Measurements from ENCODE around the gene COL11A1. TPM values are rescaled to one million over a fixed set of nuclear protein-coding genes. Genes with fewer than 3 reads are reported as not detected.
"Not testable (repeated sequence)": the region's sequence is repeated elsewhere in the genome, so short reads cannot be mapped to it uniquely, and the experiment has no call there.

The COL11A1 gene
- total and polyA plus RNA-seq, 5 donors from 2014 or later = not detected

- Mint-ChIP-seq H3K27ac (no peak overlapping the region), H3K27me3 (no peaks in the 10 kb centered on the region), H3K4me1 (no peaks in the 10 kb centered on the region), H3K9me3 (peaks cover 0 to 2% (median 0%) of the 10 kb centered on the region in 7 donors), H3K36me3 (no peaks in the 10 kb centered on the region), H3K4me3 (no peak overlapping the region)
- H3K36me3 ChIP-seq (ENCODE audit: control insufficient read depth, insufficient read depth, low read length) = no peaks in the 10 kb centered on the region
- no peaks in the 10 kb centered on the region for H3K27me3 ChIP-seq (ENCODE audit: control insufficient read depth, insufficient read depth, low read length)
- no peaks in the 10 kb centered on the region for H3K4me1 ChIP-seq (ENCODE audit: control insufficient read depth, insufficient read depth, low read length, poor library complexity, severe bottlenecking)
- no peak overlapping the region for H3K27ac ChIP-seq (ENCODE audit: insufficient read depth, low read length, poor library complexity, severe bottlenecking)
- no peak for ATAC-seq (ENCODE audit: low read depth in 2 of 2)
- DNase-seq = no peak
- H3K4me3 ChIP-seq (ENCODE audit: low read depth, low read length) = no peak overlapping the region
- no peaks in the 10 kb centered on the region for H3K9me3 ChIP-seq (ENCODE audit: control insufficient read depth in 2 of 2, low read length in 2 of 2)
Observed at GRCh38 chr1:103074224-103074623, 34.1 kb downstream of the COL11A1 start.

- no peak for DNase-seq
- ATAC-seq (ENCODE audit: low read depth in 2 of 2) = no peak
- no peaks in the 10 kb centered on the region for H3K4me1 ChIP-seq (ENCODE audit: control insufficient read depth, insufficient read depth, low read length, poor library complexity, severe bottlenecking)
- no peaks in the 10 kb centered on the region for H3K36me3 ChIP-seq (ENCODE audit: control insufficient read depth, insufficient read depth, low read length)
- no peak overlapping the region for H3K27ac ChIP-seq (ENCODE audit: insufficient read depth, low read length, poor library complexity, severe bottlenecking)
- no peaks in the 10 kb centered on the region for H3K9me3 ChIP-seq (ENCODE audit: control insufficient read depth in 2 of 2, low read length in 2 of 2)
- Mint-ChIP-seq H3K27ac (no peak overlapping the region), H3K4me1 (no peaks in the 10 kb centered on the region), H3K36me3 (no peaks in the 10 kb centered on the region), H3K4me3 (no peak overlapping the region), H3K9me3 (peaks cover 0 to 5% (median 0%) of the 10 kb centered on the region in 7 donors), H3K27me3 (no peaks in the 10 kb centered on the region)
- no peaks in the 10 kb centered on the region for H3K27me3 ChIP-seq (ENCODE audit: control insufficient read depth, insufficient read depth, low read length)
- no peak overlapping the region for H3K4me3 ChIP-seq (ENCODE audit: low read depth, low read length)
Observed at GRCh38 chr1:103069201-103069600, 39.1 kb downstream of the COL11A1 start.

GRCh38 chr1:103063921-103064320 lies 44.4 kb downstream of the COL11A1 start:
- no peak overlapping the region for H3K27ac Mint-ChIP-seq
- no peaks in the 10 kb centered on the region for H3K9me3 ChIP-seq (ENCODE audit: control insufficient read depth in 2 of 2, low read length in 2 of 2)
- no peaks in the 10 kb centered on the region for H3K4me1 Mint-ChIP-seq
- H3K9me3 Mint-ChIP-seq = peaks cover 0 to 5% (median 2%) of the 10 kb centered on the region in 7 donors
- H3K36me3 Mint-ChIP-seq = no peaks in the 10 kb centered on the region
- ATAC-seq (ENCODE audit: low read depth in 2 of 2) (no peak), DNase-seq (no peak)
- H3K27ac ChIP-seq (ENCODE audit: insufficient read depth, low read length, poor library complexity, severe bottlenecking) = no peak overlapping the region
- H3K27me3 Mint-ChIP-seq = no peaks in the 10 kb centered on the region
- no peak overlapping the region for H3K4me3 Mint-ChIP-seq
- H3K4me1 ChIP-seq (ENCODE audit: control insufficient read depth, insufficient read depth, low read length, poor library complexity, severe bottlenecking) = no peaks in the 10 kb centered on the region
- no peaks in the 10 kb centered on the region for H3K36me3 ChIP-seq (ENCODE audit: control insufficient read depth, insufficient read depth, low read length)
- no peak overlapping the region for H3K4me3 ChIP-seq (ENCODE audit: low read depth, low read length)
- no peaks in the 10 kb centered on the region for H3K27me3 ChIP-seq (ENCODE audit: control insufficient read depth, insufficient read depth, low read length)

GRCh38 chr1:103058391-103058790 lies 49.9 kb downstream of the COL11A1 start:
- H3K9me3 Mint-ChIP-seq = peaks cover 0 to 7% (median 2%) of the 10 kb centered on the region in 7 donors
- no peaks in the 10 kb centered on the region for H3K36me3 Mint-ChIP-seq
- no peaks in the 10 kb centered on the region for H3K4me1 ChIP-seq (ENCODE audit: control insufficient read depth, insufficient read depth, low read length, poor library complexity, severe bottlenecking)
- no peak overlapping the region for H3K4me3 ChIP-seq (ENCODE audit: low read depth, low read length)
- H3K27ac Mint-ChIP-seq = no peak overlapping the region
- no peaks in the 10 kb centered on the region for H3K36me3 ChIP-seq (ENCODE audit: control insufficient read depth, insufficient read depth, low read length)
- H3K27me3 ChIP-seq (ENCODE audit: control insufficient read depth, insufficient read depth, low read length) = no peaks in the 10 kb centered on the region
- no peak overlapping the region for H3K27ac ChIP-seq (ENCODE audit: insufficient read depth, low read length, poor library complexity, severe bottlenecking)
- DNase-seq (no peak), ATAC-seq (ENCODE audit: low read depth in 2 of 2) (no peak)
- no peaks in the 10 kb centered on the region for H3K9me3 ChIP-seq (ENCODE audit: control insufficient read depth in 2 of 2, low read length in 2 of 2)
- no peaks in the 10 kb centered on the region for H3K27me3 Mint-ChIP-seq
- no peaks in the 10 kb centered on the region for H3K4me1 Mint-ChIP-seq
- H3K4me3 Mint-ChIP-seq = no peak overlapping the region

GRCh38 chr1:103056423-103056822 lies 51.9 kb downstream of the COL11A1 start:
- Histone ChIP-seq H3K4me1 (ENCODE audit: control insufficient read depth, insufficient read depth, low read length, poor library complexity, severe bottlenecking) (no peaks in the 10 kb centered on the region), H3K4me3 (ENCODE audit: low read depth, low read length) (no peak overlapping the region), H3K9me3 (ENCODE audit: control insufficient read depth in 2 of 2, low read length in 2 of 2) (no peaks in the 10 kb centered on the region), H3K27me3 (ENCODE audit: control insufficient read depth, insufficient read depth, low read length) (no peaks in the 10 kb centered on the region), H3K36me3 (ENCODE audit: control insufficient read depth, insufficient read depth, low read length) (no peaks in the 10 kb centered on the region), H3K27ac (ENCODE audit: insufficient read depth, low read length, poor library complexity, severe bottlenecking) (no peak overlapping the region)
- DNase-seq = no peak
- ATAC-seq (ENCODE audit: low read depth in 2 of 2) = no peak
- Mint-ChIP-seq H3K4me3 (no peak overlapping the region), H3K4me1 (no peaks in the 10 kb centered on the region), H3K27ac (no peak overlapping the region), H3K9me3 (peaks cover 0 to 17% (median 2%) of the 10 kb centered on the region in 7 donors), H3K27me3 (no peaks in the 10 kb centered on the region), H3K36me3 (no peaks in the 10 kb centered on the region)

- H3K27me3 ChIP-seq (ENCODE audit: control insufficient read depth, insufficient read depth, low read length); H3K9me3 ChIP-seq (ENCODE audit: control insufficient read depth in 2 of 2, low read length in 2 of 2); H3K36me3 Mint-ChIP-seq; H3K27ac ChIP-seq (ENCODE audit: insufficient read depth, low read length, poor library complexity, severe bottlenecking); DNase-seq; H3K36me3 ChIP-seq (ENCODE audit: control insufficient read depth, insufficient read depth, low read length); H3K4me1 Mint-ChIP-seq; H3K9me3 Mint-ChIP-seq; H3K4me1 ChIP-seq (ENCODE audit: control insufficient read depth, insufficient read depth, low read length, poor library complexity, severe bottlenecking); H3K4me3 Mint-ChIP-seq; H3K27ac Mint-ChIP-seq; H3K27me3 Mint-ChIP-seq; ATAC-seq (ENCODE audit: low read depth in 2 of 2); H3K4me3 ChIP-seq (ENCODE audit: low read depth, low read length): not testable (repeated sequence)
Observed at GRCh38 chr1:103028110-103028509, 80.2 kb downstream of the COL11A1 start.

GRCh38 chr1:103025858-103026409 lies 82.4 kb downstream of the COL11A1 start:
- peaks cover 0 to 4% (median 0%) of the 10 kb centered on the region in 7 donors for H3K9me3 Mint-ChIP-seq

GRCh38 chr1:103024051-103024450 lies 84.3 kb downstream of the COL11A1 start:
- H3K27ac Mint-ChIP-seq = no peak overlapping the region
- Histone ChIP-seq H3K4me3 (ENCODE audit: low read depth, low read length) (no peak overlapping the region), H3K27me3 (ENCODE audit: control insufficient read depth, insufficient read depth, low read length) (no peaks in the 10 kb centered on the region), H3K4me1 (ENCODE audit: control insufficient read depth, insufficient read depth, low read length, poor library complexity, severe bottlenecking) (no peaks in the 10 kb centered on the region), H3K27ac (ENCODE audit: insufficient read depth, low read length, poor library complexity, severe bottlenecking) (no peak overlapping the region), H3K36me3 (ENCODE audit: control insufficient read depth, insufficient read depth, low read length) (no peaks in the 10 kb centered on the region), H3K9me3 (ENCODE audit: control insufficient read depth in 2 of 2, low read length in 2 of 2) (peaks cover 0 to 1% of the 10 kb centered on the region in 2 experiments)
- DNase-seq (no peak), ATAC-seq (ENCODE audit: low read depth in 2 of 2) (no peak)
- no peaks in the 10 kb centered on the region for H3K27me3 Mint-ChIP-seq
- H3K36me3 Mint-ChIP-seq = no peaks in the 10 kb centered on the region
- no peak overlapping the region for H3K4me3 Mint-ChIP-seq
- H3K4me1 Mint-ChIP-seq = no peaks in the 10 kb centered on the region
- peaks cover 0 to 3% (median 0%) of the 10 kb centered on the region in 7 donors for H3K9me3 Mint-ChIP-seq

More at GRCh38 chr1:103025858-103026409, 82.4 kb downstream of the COL11A1 start:
- Histone ChIP-seq H3K27ac (ENCODE audit: insufficient read depth, low read length, poor library complexity, severe bottlenecking) (no peak overlapping the region), H3K4me1 (ENCODE audit: control insufficient read depth, insufficient read depth, low read length, poor library complexity, severe bottlenecking) (no peaks in the 10 kb centered on the region), H3K36me3 (ENCODE audit: control insufficient read depth, insufficient read depth, low read length) (no peaks in the 10 kb centered on the region), H3K9me3 (ENCODE audit: control insufficient read depth in 2 of 2, low read length in 2 of 2) (peaks cover 0 to 1% of the 10 kb centered on the region in 2 experiments), H3K27me3 (ENCODE audit: control insufficient read depth, insufficient read depth, low read length) (no peaks in the 10 kb centered on the region), H3K4me3 (ENCODE audit: low read depth, low read length) (no peak overlapping the region)
- H3K4me3 Mint-ChIP-seq = no peak overlapping the region
- DNase-seq = no peak
- H3K27me3 Mint-ChIP-seq = no peaks in the 10 kb centered on the region
- H3K36me3 Mint-ChIP-seq = no peaks in the 10 kb centered on the region
- no peaks in the 10 kb centered on the region for H3K4me1 Mint-ChIP-seq
- no peak for ATAC-seq (ENCODE audit: low read depth in 2 of 2)
- H3K27ac Mint-ChIP-seq = no peak overlapping the region

Measured in CD4-positive, CD25-positive, alpha-beta regulatory T cell (primary cell).